Adrenal gland (tissue), 5 donors: ENCODE results near the gene NUDCD2.
A peak's percentile ranks its signal among the peaks of the same experiment; 100 is the strongest.

Source experiments
- POLR2A ChIP-seq, 2 donors: fragments of 450-650 bp; IDR thresholded peaks; one replicate each; pipeline ENCODE4 v1.6.1; 2017; ENCODE audit warnings: antibody characterized with exemption in 2 of 2, mild to moderate bottlenecking in 2 of 2, moderate library complexity in 1 of 2
- TF ChIP-seq, protein P1 (sequence below), 6 experiments: fragments of 450-650 bp in 4 of 6; fragments of 200-600 bp in 2 of 6; sonication (generic) in 1 of 6; IDR thresholded peaks; 1 replicate in 5 of 6; 2 replicates in 1 of 6; pipeline versions ENCODE4 v1.5.1 to v1.8.0; 2016 to 2021; ENCODE audit warnings: antibody characterized with exemption in 6 of 6, mild to moderate bottlenecking in 2 of 6, moderate library complexity in 1 of 6
- donor health status: DM: no; HTN: no; CAD: no.

DNA sequence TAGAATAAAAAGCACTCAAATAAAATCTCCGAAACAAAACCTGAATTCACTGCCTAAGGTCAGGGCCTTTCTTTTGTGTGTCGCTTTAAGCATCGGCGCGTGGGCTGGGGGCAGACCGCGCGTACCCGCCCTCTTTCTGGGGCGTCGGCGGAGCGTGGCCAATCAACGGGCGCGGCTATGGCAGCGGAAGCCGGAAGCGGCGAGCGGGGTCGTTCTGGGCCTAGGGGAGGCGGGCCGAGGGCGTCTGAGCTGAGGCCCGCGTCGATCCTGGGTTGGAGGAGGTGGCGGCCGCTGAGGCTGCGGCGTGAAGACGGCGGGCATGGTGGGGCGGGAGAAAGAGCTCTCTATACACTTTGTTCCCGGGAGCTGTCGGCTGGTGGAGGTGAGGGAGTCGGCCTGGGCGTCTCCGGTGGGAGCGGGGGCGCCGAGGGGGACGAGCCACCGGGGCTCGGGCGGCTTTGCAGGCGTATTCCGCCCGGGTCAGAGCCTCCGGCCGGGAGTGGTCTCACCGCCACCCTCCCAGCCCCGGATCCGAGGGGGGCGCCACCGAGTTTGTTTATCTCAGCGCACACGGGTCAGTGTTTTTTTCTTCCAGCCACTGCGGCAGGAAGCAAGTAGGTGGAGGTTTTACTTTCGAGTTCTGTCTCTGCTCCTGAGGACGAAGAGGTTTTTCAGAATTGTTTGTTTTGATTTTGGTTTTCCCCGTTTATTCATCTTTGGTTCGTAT, 45.6 kb upstream of the NUDCD2 start, which contains the start of gene MAT2B:
- TF ChIP-seq, protein P1, sequence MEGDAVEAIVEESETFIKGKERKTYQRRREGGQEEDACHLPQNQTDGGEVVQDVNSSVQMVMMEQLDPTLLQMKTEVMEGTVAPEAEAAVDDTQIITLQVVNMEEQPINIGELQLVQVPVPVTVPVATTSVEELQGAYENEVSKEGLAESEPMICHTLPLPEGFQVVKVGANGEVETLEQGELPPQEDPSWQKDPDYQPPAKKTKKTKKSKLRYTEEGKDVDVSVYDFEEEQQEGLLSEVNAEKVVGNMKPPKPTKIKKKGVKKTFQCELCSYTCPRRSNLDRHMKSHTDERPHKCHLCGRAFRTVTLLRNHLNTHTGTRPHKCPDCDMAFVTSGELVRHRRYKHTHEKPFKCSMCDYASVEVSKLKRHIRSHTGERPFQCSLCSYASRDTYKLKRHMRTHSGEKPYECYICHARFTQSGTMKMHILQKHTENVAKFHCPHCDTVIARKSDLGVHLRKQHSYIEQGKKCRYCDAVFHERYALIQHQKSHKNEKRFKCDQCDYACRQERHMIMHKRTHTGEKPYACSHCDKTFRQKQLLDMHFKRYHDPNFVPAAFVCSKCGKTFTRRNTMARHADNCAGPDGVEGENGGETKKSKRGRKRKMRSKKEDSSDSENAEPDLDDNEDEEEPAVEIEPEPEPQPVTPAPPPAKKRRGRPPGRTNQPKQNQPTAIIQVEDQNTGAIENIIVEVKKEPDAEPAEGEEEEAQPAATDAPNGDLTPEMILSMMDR (IDR thresholded peaks at IDR 0.05) = peak; percentile 10 to 49 (median 26)
- TF ChIP-seq POLR2A (IDR thresholded peaks at IDR 0.05) = peak; percentile 85 to 98
